ENCODE measurements around the gene OR4K17.
"Not testable (repeated sequence)": the region's sequence is repeated elsewhere in the genome, so short reads cannot be mapped to it uniquely, and the experiment has no call there.

OR4K17 gene

GRCh38 chr14:20118795-20119194, 8.3 kb downstream of the OR4K17 start:
- no peak overlapping the region for H3K4me3 ChIP-seq (ENCODE audit: low read depth, low read length)
- no peak for DNase-seq
- no peaks in the 10 kb centered on the region for H3K4me1 ChIP-seq
- H3K27me3 ChIP-seq: no peaks in the 10 kb centered on the region
- H3K36me3 ChIP-seq: no peaks in the 10 kb centered on the region
- no peaks in the 10 kb centered on the region for H3K9me3 ChIP-seq
- TF ChIP-seq, protein P1, sequence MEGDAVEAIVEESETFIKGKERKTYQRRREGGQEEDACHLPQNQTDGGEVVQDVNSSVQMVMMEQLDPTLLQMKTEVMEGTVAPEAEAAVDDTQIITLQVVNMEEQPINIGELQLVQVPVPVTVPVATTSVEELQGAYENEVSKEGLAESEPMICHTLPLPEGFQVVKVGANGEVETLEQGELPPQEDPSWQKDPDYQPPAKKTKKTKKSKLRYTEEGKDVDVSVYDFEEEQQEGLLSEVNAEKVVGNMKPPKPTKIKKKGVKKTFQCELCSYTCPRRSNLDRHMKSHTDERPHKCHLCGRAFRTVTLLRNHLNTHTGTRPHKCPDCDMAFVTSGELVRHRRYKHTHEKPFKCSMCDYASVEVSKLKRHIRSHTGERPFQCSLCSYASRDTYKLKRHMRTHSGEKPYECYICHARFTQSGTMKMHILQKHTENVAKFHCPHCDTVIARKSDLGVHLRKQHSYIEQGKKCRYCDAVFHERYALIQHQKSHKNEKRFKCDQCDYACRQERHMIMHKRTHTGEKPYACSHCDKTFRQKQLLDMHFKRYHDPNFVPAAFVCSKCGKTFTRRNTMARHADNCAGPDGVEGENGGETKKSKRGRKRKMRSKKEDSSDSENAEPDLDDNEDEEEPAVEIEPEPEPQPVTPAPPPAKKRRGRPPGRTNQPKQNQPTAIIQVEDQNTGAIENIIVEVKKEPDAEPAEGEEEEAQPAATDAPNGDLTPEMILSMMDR (IDR thresholded peaks at IDR 0.05; ENCODE audit: low read depth, low read length): no peak

DNA sequence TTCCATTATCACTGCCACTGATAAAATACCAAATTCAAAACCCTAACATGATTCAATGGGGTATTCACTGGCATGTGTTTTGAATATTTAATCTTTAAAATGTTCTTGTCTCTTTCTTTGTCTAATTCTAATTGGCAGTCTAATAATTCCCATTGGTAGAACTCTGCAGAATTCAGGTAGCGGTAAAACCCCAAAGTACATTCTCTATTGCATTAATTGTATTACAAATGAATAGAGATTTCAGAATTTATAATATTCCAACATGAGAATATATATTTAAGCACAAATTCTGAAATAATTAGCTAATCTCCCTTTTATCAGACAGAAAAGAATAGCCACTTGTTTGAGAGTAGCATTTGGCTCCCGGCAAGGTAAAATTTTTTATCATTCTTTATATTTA, 28.0 kb downstream of the OR4K17 start, which contains the start of gene OR4N5:
Gene OR4N5 (plus strand): TSS at position 301 of the 400 bp plus-strand sequence. CDS start 4,916 bp downstream, outside the sequence.
- Histone ChIP-seq H3K27me3 (no peaks in the 10 kb centered on the region), H3K4me1 (no peaks in the 10 kb centered on the region), H3K4me3 (ENCODE audit: low read depth, low read length) (no peak within 1 kb of the TSS), H3K9me3 (no peaks in the 10 kb centered on the region), H3K36me3 (no peaks in the 10 kb centered on the region)
- TF ChIP-seq, protein P1 (IDR thresholded peaks at IDR 0.05; ENCODE audit: low read depth, low read length): no peak
- no peak for DNase-seq

GRCh38 chr14:20143911-20144310, 33.4 kb downstream of the OR4K17 start:
- no peaks in the 10 kb centered on the region for H3K9me3 ChIP-seq
- H3K36me3 ChIP-seq: no peaks in the 10 kb centered on the region
- TF ChIP-seq, protein P1 (IDR thresholded peaks at IDR 0.05; ENCODE audit: low read depth, low read length): peak; percentile 35
- H3K27me3 ChIP-seq: no peaks in the 10 kb centered on the region
- DNase-seq: peak; percentile 8
- no peaks in the 10 kb centered on the region for H3K4me1 ChIP-seq
- H3K4me3 ChIP-seq (ENCODE audit: low read depth, low read length): no peak overlapping the region

DNA sequence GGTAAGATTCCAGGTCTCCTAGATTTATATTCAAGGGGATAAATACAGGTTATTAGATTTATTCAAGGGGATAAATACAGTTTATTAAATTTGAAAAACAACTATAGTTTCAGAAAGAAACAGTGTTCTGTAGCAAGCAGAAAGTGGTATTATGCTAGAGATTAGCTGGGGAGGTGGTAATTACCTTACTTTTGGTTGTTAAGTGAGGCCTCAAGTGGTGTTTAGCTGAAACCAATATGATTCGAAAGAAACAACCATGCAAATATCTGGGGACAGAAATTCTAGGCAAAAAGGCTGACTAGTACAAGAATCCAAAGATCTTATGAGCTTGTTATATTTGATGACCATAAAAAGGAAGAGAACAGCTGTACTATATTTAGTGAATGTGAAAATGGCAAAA, 34.3 kb downstream of the OR4K17 start:
- H3K27me3 ChIP-seq: no peaks in the 10 kb centered on the region
- H3K36me3 ChIP-seq: no peaks in the 10 kb centered on the region
- H3K9me3 ChIP-seq: no peaks in the 10 kb centered on the region
- TF ChIP-seq, protein P1 (IDR thresholded peaks at IDR 0.05; ENCODE audit: low read depth, low read length): no peak
- H3K4me3 ChIP-seq (ENCODE audit: low read depth, low read length): no peak overlapping the region
- no peaks in the 10 kb centered on the region for H3K4me1 ChIP-seq
- no peak for DNase-seq

DNA sequence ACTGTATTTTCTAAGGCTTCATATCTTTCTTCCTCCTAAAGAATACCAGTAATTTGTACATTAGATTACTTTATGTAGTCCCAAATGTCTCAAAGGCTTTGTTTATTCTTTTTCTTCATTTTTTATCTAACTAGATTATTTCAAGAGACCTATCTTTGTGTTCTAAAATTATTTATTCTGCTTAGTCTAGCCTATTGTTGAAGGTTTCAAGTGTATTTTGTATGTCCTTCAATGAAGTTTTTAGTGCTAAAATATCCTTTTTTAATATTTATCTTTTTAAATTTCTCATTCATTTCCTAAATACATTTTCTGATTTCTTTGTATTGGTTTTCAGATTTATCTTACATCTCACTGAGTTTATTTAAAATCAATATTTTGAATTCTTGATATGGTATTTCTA, 53.9 kb downstream of the OR4K17 start:
- Histone ChIP-seq H3K4me1 (no peaks in the 10 kb centered on the region), H3K36me3 (no peaks in the 10 kb centered on the region), H3K27me3 (no peaks in the 10 kb centered on the region), H3K9me3 (no peaks in the 10 kb centered on the region), H3K4me3 (ENCODE audit: low read depth, low read length) (no peak overlapping the region)
- DNase-seq: no peak
- TF ChIP-seq, protein P1 (IDR thresholded peaks at IDR 0.05; ENCODE audit: low read depth, low read length): no peak

- TF ChIP-seq, protein P1 (IDR thresholded peaks at IDR 0.05; ENCODE audit: low read depth, low read length): no peak
- Histone ChIP-seq H3K4me1 (no peaks in the 10 kb centered on the region), H3K9me3 (no peaks in the 10 kb centered on the region), H3K4me3 (ENCODE audit: low read depth, low read length) (no peak overlapping the region), H3K27me3 (no peaks in the 10 kb centered on the region), H3K36me3 (no peaks in the 10 kb centered on the region)
- DNase-seq: no peak
Measured at GRCh38 chr14:20167091-20167490, 56.6 kb downstream of the OR4K17 start.

DNA sequence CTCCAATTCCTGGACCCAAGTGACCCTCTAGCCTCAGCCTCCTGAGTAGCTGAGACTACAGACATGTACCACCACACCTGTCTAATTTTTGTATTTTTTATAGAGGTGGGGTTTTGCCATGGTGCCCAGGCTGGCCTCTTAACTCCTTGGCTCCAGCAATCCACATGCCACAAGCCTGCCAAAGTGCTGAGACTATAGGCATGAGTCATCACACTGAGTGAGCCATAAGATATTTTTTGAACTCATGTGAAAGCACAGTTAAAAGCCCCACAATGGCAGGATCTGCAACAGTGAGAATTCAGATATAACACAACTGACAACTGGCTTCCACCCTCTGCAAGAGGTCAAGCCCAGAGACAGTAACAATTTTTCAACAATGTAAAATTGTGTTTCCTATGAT, 59.3 kb downstream of the OR4K17 start:
- DNase-seq; H3K36me3 ChIP-seq; H3K27me3 ChIP-seq; H3K9me3 ChIP-seq; H3K4me3 ChIP-seq (ENCODE audit: low read depth, low read length); H3K4me1 ChIP-seq: not testable (repeated sequence)

Data from BE2C (cell line).